Sigmoid colon (tissue), 7 donors: ENCODE measurements around the gene MMAA. TPM values are rescaled to one million over a fixed set of nuclear protein-coding genes. Genes with fewer than 3 reads are reported as not detected.
A peak's percentile ranks its signal among the peaks of the same experiment; 100 is the strongest.
"Not testable (repeated sequence)": the region's sequence is repeated elsewhere in the genome, so short reads cannot be mapped to it uniquely, and the experiment has no call there.

ENCODE experiments used
- DNase-seq: peaks from one replicate; pipeline ENCODE4 v3.0.0-alpha.2; 2019
- H3K27ac ChIP-seq, 4 donors: fragments of 200-600 bp; sonication (generic); one replicate each; pipeline ENCODE4 v1.5.1; 2016 to 2019; ENCODE audit warnings: mild to moderate bottlenecking in 1 of 4
- H3K27me3 ChIP-seq, 3 donors: fragments of 200-600 bp; sonication (generic); one replicate each; pipeline ENCODE4 v1.5.1; 2019; ENCODE audit warnings: mild to moderate bottlenecking in 1 of 3
- H3K36me3 ChIP-seq, 4 donors: fragments of 200-600 bp; sonication (generic); one replicate each; pipeline ENCODE4 v1.5.1; 2016 to 2019
- H3K4me1 ChIP-seq, 4 donors: fragments of 200-600 bp; sonication (generic); one replicate each; pipeline ENCODE4 v1.5.1; 2017 to 2019
- H3K4me3 ChIP-seq, 4 donors: fragments of 200-600 bp; sonication (generic); one replicate each; pipeline ENCODE4 v1.5.1; 2017 to 2019; ENCODE audit warnings: mild to moderate bottlenecking in 2 of 4, moderate library complexity in 1 of 4
- H3K9me3 ChIP-seq, 4 donors: fragments of 200-600 bp in 3 of 4; sonication (generic) in 3 of 4; one replicate each; pipeline versions ENCODE4 v1.5.1 to v1.6.1; 2013 to 2019
- EP300 ChIP-seq, 4 donors: sonication (generic); formaldehyde crosslinking; IDR thresholded peaks; one replicate each; pipeline ENCODE4 v1.6.1; 2017; ENCODE audit warnings: antibody characterized with exemption in 4 of 4
- POLR2A ChIP-seq, 2 donors: fragments of 450-650 bp; IDR thresholded peaks; one replicate each; pipeline ENCODE4 v1.6.1; 2016; ENCODE audit warnings: antibody characterized with exemption in 2 of 2, mild to moderate bottlenecking in 2 of 2, moderate library complexity in 2 of 2
- POLR2AphosphoS5 ChIP-seq, 4 donors: sonication (generic); formaldehyde crosslinking; IDR thresholded peaks; one replicate each; pipeline ENCODE4 v1.6.1; 2017; ENCODE audit warnings: antibody characterized with exemption in 4 of 4
- WGBS, 2 donors: extraction: QIAGEN DNeasy Blood & Tissue Kit; methylation state at CpG; one replicate each; pipeline ENCODE4 v1.1.7; 2013; 5-methylcytosine and 5-hydroxymethylcytosine counted together
- intact Hi-C: fragments of 100-400 bp; cut with DNase I; formaldehyde crosslinking; loops from one replicate; pipeline ENCODE4 v1.15.1; 2023
- polyA plus RNA-seq, 3 donors: library from polyadenylated mRNA; stranded (reverse); fragments of 200-250 nt; gene quantifications; one replicate each; pipeline ENCODE4 v1.2.3, GENCODE V29; 2013
- total RNA-seq, 4 donors: library from RNA; depleted of rRNA; stranded (reverse); fragments of >200 nt; gene quantifications; one replicate each; pipeline ENCODE4 v1.1.0, GENCODE V29; 2016
- TF ChIP-seq, protein P1 (sequence below), 4 experiments: fragments of 450-650 bp in 3 of 4; fragments of 200-600 bp in 1 of 4; IDR thresholded peaks; one replicate each; pipeline ENCODE4 v1.5.1; 2016 to 2019; ENCODE audit warnings: antibody characterized with exemption in 4 of 4, mild to moderate bottlenecking in 3 of 4, moderate library complexity in 2 of 4
- donor health status: healthy with polysubstance abuse.
- donor health status: Bipolar disorder and iron deficiency.
- donor health status: healthy.

Gene MMAA
- total and polyA plus RNA-seq, 7 donors: 2.5 to 12.3 (median 6.6) TPM

DNA sequence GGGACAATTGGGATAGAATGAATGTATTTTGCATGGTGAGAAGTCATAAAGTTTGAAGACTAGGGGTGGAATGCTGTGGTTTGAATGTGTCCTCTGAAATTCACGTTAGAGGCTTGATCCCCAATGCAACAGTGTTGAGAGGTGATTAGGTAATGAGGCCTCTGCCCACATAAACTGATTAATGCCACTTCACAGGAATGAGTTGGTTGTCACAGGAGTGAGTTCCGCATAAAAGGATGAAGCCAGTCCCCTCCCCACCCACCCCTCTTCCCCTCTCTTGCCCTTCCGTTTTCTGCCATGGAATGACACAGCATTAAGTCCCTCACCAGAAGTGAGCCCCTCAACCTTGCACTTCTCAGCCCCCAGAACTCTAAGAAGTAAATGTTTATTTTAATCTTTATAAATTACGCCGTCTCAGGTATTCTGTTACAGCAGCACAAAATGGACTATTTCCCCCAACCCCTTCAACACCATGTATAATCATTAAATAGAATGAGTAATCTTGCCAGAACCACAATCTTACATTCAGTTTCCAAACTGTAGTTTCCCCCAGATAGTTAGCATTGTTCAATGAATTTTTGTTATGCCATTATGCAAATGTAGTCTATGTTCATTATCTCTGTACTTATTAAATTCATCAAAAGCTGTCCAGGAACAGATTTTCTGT, 5.5 kb upstream of the MMAA start:
- Histone ChIP-seq H3K27ac (no peak overlapping the region), H3K9me3 (no peaks in the 10 kb centered on the region), H3K36me3 (no peaks in the 10 kb centered on the region), H3K4me1 (peaks cover 0 to 22% (median 9%) of the 10 kb centered on the region in 4 donors), H3K27me3 (no peaks in the 10 kb centered on the region), H3K4me3 (no peak overlapping the region)
- intact Hi-C loops: loop anchor here (5.0 to 10.0 kb wide), 3 partner anchors 271 to 519 kb away; partner anchors contain the start of genes ABCE1 and ANAPC10
- no peak for DNase-seq
- TF ChIP-seq POLR2A (IDR thresholded peaks at IDR 0.05) (no peak), POLR2AphosphoS5 (IDR thresholded peaks at IDR 0.05) (no peak), EP300 (IDR thresholded peaks at IDR 0.05) (no peak)
- TF ChIP-seq, protein P1, sequence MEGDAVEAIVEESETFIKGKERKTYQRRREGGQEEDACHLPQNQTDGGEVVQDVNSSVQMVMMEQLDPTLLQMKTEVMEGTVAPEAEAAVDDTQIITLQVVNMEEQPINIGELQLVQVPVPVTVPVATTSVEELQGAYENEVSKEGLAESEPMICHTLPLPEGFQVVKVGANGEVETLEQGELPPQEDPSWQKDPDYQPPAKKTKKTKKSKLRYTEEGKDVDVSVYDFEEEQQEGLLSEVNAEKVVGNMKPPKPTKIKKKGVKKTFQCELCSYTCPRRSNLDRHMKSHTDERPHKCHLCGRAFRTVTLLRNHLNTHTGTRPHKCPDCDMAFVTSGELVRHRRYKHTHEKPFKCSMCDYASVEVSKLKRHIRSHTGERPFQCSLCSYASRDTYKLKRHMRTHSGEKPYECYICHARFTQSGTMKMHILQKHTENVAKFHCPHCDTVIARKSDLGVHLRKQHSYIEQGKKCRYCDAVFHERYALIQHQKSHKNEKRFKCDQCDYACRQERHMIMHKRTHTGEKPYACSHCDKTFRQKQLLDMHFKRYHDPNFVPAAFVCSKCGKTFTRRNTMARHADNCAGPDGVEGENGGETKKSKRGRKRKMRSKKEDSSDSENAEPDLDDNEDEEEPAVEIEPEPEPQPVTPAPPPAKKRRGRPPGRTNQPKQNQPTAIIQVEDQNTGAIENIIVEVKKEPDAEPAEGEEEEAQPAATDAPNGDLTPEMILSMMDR (IDR thresholded peaks at IDR 0.05): no peak
- WGBS, 2 donors: 75 to 85% methylated on average over 5 of the region's 5 CpGs

DNA sequence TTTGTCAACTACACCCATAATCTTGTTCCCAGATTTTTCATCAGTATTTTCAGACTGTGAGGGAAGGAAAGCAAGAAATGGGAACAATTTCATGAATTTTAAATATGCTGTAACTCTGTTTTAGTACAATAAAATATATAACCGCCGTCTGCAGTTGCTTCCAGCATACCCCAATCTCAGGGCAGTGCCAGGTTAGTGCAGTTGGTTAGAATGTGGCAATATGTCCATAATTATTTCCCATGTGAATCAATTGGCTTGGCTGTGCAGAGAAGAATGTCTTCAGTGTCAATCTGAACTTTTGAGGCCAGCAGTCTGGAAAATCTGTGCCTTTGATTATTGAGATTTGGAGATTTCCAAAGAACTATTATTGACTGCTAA, 5.0 kb upstream of the MMAA start:
- Histone ChIP-seq H3K4me1 (peaks cover 0 to 22% (median 9%) of the 10 kb centered on the region in 4 donors), H3K4me3 (no peak overlapping the region), H3K27ac (no peak overlapping the region), H3K36me3 (no peaks in the 10 kb centered on the region), H3K9me3 (no peaks in the 10 kb centered on the region), H3K27me3 (no peaks in the 10 kb centered on the region)
- TF ChIP-seq, protein P1 (IDR thresholded peaks at IDR 0.05): no peak
- TF ChIP-seq POLR2AphosphoS5 (IDR thresholded peaks at IDR 0.05) (no peak), EP300 (IDR thresholded peaks at IDR 0.05) (no peak), POLR2A (IDR thresholded peaks at IDR 0.05) (no peak)
- intact Hi-C loops: loop anchor here (5.0 to 10.0 kb wide), 3 partner anchors 271 to 519 kb away; partner anchors contain the start of genes ABCE1 and ANAPC10
- 61 to 79% methylated on average over 2 of the region's 2 CpGs for WGBS, 2 donors
- DNase-seq: no peak

DNA sequence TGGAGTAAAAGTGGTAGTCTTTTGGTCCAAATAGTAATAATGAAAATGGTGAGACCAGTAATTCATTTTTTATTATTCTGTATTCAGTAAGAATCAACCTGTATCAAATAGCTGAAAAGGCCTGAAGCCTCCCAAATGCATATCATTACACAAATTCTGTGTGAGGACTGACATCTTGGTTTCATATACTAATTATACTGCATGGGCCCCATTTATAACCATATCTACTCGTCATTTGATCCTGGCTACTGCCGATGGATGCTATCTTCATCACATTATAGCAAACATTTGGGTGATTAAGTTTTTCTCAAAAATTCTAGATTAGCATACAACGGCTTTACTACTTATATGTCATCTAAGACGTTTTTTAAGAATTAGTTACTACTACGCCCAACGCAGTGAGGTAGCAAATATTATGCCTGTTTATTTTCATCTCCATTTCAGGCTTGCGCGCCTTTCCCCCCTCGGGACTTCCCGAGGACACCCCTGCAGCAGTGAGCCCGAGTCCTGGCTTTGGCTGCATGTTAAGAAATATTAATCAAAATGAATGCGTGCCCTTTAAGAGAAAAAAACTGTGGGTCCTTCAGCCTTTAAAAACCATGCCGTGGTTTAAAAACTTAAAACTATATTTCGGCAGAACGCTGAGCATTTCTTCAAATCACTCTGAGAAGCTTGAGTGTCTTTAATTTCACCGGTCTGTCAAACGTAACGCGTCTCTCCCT, 814 bp upstream of the MMAA start:
- no peak for TF ChIP-seq EP300 (IDR thresholded peaks at IDR 0.05)
- no peak for TF ChIP-seq POLR2A (IDR thresholded peaks at IDR 0.05)
- TF ChIP-seq, protein P1 (IDR thresholded peaks at IDR 0.05): no peak
- TF ChIP-seq POLR2AphosphoS5 (IDR thresholded peaks at IDR 0.05): no peak
- H3K4me3 ChIP-seq: peak overlapping the region; percentile 71 to 89 (median 87)
- H3K4me1 ChIP-seq: peaks cover 0 to 27% (median 12%) of the 10 kb centered on the region in 4 donors
- WGBS, 2 donors: 1 to 4% methylated on average over 19 of the region's 19 CpGs
- intact Hi-C loops: loop anchor here (2.0 to 10.0 kb wide), 7 partner anchors 61 to 558 kb away; partner anchors contain the start of genes ABCE1 and ANAPC10
- no peaks in the 10 kb centered on the region for H3K9me3 ChIP-seq
- DNase-seq: no peak
- peak overlapping the region; percentile 94 to 98 (median 96) for H3K27ac ChIP-seq
- no peaks in the 10 kb centered on the region for H3K27me3 ChIP-seq
- H3K36me3 ChIP-seq: no peaks in the 10 kb centered on the region

GRCh38 chr4:145619639-145619996, 433 bp downstream of the MMAA start:
- no peaks in the 10 kb centered on the region for H3K9me3 ChIP-seq
- H3K36me3 ChIP-seq: no peaks in the 10 kb centered on the region
- peak; percentile 67 for DNase-seq
- intact Hi-C loops: loop anchor here (1.0 to 10.0 kb wide), 8 partner anchors 62 to 557 kb away; partner anchors contain the start of genes ABCE1 and ANAPC10
- H3K4me1 ChIP-seq: peaks cover 0 to 27% (median 12%) of the 10 kb centered on the region in 4 donors
- H3K27ac ChIP-seq: peak overlapping the region; percentile 94 to 98 (median 96)
- TF ChIP-seq EP300 (IDR thresholded peaks at IDR 0.05) (no peak), POLR2A (IDR thresholded peaks at IDR 0.05) (no peak), POLR2AphosphoS5 (IDR thresholded peaks at IDR 0.05) (no peak)
- TF ChIP-seq, protein P1 (IDR thresholded peaks at IDR 0.05): no peak
- peak overlapping the region; percentile 71 to 89 (median 87) for H3K4me3 ChIP-seq
- 0% methylated on average over 9 of the region's 9 CpGs for WGBS, 2 donors
- H3K27me3 ChIP-seq: no peaks in the 10 kb centered on the region

- H3K9me3 ChIP-seq, H3K27me3 ChIP-seq, H3K36me3 ChIP-seq, H3K4me3 ChIP-seq, H3K27ac ChIP-seq, DNase-seq, intact Hi-C loops: not testable (repeated sequence)
- peaks cover 0 to 19% (median 9%) of the 10 kb centered on the region in 4 donors for H3K4me1 ChIP-seq
- 90 to 99% methylated on average over 1 of the region's 1 CpG for WGBS, 2 donors
Measured at GRCh38 chr4:145622067-145622466, 2.9 kb downstream of the MMAA start.
